ENCODE measurements around the gene IL21. TPM values are rescaled to one million over a fixed set of nuclear protein-coding genes. Genes with fewer than 3 reads are reported as not detected.
A peak's percentile ranks its signal among the peaks of the same experiment; 100 is the strongest.
"Not testable (repeated sequence)": the region's sequence is repeated elsewhere in the genome, so short reads cannot be mapped to it uniquely, and the experiment has no call there.

The IL21 gene
- total RNA-seq, 2 donors from 2014 or later, result not detected

- DNase-seq (no peak), ATAC-seq (no peak)
- intact Hi-C loops (cut with DNase I, micrococcal nuclease), result no loop called here
Measured at GRCh38 chr4:122591196-122591595, 29.7 kb downstream of the IL21 start.

GRCh38 chr4:122588453-122589238 is 32.2 kb downstream of the IL21 start:
- DNase-seq (no peak), ATAC-seq (no peak)
- intact Hi-C loops (cut with DNase I, micrococcal nuclease), result no loop called here

- intact Hi-C loops (cut with DNase I, micrococcal nuclease), result no loop called here
- ATAC-seq (no peak), DNase-seq (no peak)
Measured at GRCh38 chr4:122584519-122584918, 36.3 kb downstream of the IL21 start.

GRCh38 chr4:122583906-122584305 is 37.0 kb downstream of the IL21 start:
- DNase-seq (no peak), ATAC-seq (no peak)
- intact Hi-C loops (cut with DNase I, micrococcal nuclease), result no loop called here

- ATAC-seq (peak; percentile 67), DNase-seq (peak in 1 of 2 donors; percentile 49)
- intact Hi-C loops (cut with DNase I, micrococcal nuclease), result no loop called here
Measured at GRCh38 chr4:122577808-122578781, 42.8 kb downstream of the IL21 start.

DNA sequence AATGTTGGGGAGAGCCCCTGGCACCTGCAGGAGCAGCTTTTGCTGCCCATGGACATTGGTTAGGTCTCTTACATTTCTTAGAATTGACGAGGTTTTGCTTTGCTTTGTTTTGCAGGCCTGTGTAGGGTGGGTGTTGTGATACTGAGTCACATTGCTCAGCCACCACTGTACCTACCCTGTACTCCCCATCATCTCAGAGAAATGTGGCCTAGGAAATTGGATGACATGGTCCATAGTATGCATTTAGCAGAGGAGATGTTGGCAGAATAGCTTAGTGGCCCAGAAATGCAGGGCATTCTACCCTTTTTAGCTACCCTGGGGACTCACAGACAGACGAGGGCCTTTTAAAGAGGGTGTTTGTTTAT is 43.7 kb downstream of the IL21 start:
- ATAC-seq, result no peak
- no peak for DNase-seq
- intact Hi-C loops (cut with DNase I, micrococcal nuclease), result no loop called here

- peak; percentile 36 for ATAC-seq
- intact Hi-C loops (cut with DNase I, micrococcal nuclease), result no loop called here
- no peak for DNase-seq
Measured at GRCh38 chr4:122576261-122577188, 44.3 kb downstream of the IL21 start.

DNA sequence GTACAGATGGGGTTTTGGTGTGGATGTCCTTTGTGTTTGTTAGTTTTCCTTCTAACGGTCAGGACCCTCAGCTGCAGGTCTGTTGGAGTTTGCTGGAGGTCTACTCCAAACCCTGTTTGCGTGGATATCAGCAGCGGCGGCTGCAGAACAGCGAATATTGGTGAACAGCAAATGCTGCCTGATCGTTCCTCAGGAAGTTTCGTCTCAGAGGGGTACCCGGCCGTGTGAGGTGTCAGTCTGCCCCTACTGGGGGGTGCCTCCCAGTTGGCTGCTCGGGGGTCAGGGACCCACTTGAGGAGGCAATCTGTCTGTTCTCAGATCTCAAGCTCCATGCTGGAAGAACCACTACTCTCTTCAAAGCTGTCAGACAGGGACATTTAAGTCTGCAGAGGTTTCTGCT is 46.5 kb downstream of the IL21 start:
- ATAC-seq; DNase-seq; intact Hi-C loops (cut with DNase I, micrococcal nuclease): not testable (repeated sequence)

DNA sequence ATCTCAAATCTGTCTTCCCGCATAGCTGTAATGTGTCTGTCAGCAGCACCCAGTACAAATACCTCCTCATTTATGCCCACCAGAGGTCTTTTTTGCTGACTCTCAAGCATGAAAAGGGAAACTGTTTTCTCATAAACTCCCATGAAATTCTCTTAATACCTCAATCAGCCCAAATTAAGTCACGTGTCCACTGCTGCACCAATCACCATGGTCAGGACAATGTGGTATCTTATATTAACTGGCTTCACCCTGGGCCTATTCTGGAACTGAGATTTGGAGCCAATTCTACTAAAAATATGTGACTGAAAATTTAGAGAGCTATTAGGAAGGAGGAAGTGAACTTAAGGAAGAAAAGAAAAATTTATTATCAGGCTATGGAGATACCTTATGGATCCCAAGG is 58.4 kb downstream of the IL21 start:
- intact Hi-C loops (cut with DNase I, micrococcal nuclease), result no loop called here
- no peak for ATAC-seq

More for the DNA sequence above, 58.4 kb downstream of the IL21 start:
- DNase-seq, result no peak

Other genes with a start within 250 kb of the IL21 start
- not detected for gene ADAD1, start 242.1 kb downstream of the IL21 start, total RNA-seq
- not detected for gene IL2, start 164.3 kb downstream of the IL21 start, total RNA-seq
- gene BBS12, start 111.6 kb upstream of the IL21 start, total RNA-seq, result 1 to 10 TPM; 3.7 to 5.2 TPM
- 1 to 10 TPM; 1.3 to 4.1 TPM for gene FGF2, start 205.8 kb upstream of the IL21 start, total RNA-seq

All from left colon (tissue), 2 donors.